GM12878 (cell line): ENCODE measurements around the gene SHC1. TPM values are rescaled to one million over a fixed set of nuclear protein-coding genes. Genes with fewer than 3 reads are reported as not detected.
A peak's percentile ranks its signal among the peaks of the same experiment; 100 is the strongest.

Experiments
- ATAC-seq: fragments of 200-7000 bp; cut with Tn5 transposase; 3 replicates; pipeline ENCODE4 v1.9.1; 2020; ENCODE audit warnings: mild to moderate bottlenecking, moderate library complexity
- BruUV-seq: library from RNA; stranded (reverse); fragments of 400-500 nt; replicated peaks from 2 replicates; lab custom pipeline; 2021; lab: Mats Ljungman, UMichigan
- CTCF ChIA-PET: fragments of 300-600 bp; sonication (Branson Sonifier 250); formaldehyde crosslinking; extraction: SDS; loops from one replicate; lab custom pipeline; 2021; ENCODE audit warnings: inconsistent platforms; lab: Yijun Ruan, JAX
- POLR2A ChIA-PET: fragments of 350-600 bp; formaldehyde crosslinking; extraction: SDS; loops from one replicate; lab custom pipeline; 2021; ENCODE audit warnings: inconsistent platforms; lab: Charles Lee
- RAD21 ChIA-PET: fragments of 300-600 bp; sonication (Branson Sonifier 250); formaldehyde crosslinking; loops from one replicate; lab custom pipeline; 2023; ENCODE audit warnings: antibody characterized with exemption; ENCODE audit not compliant: unreplicated experiment; lab: Charles Lee
- SMC1A ChIA-PET: fragments of 300-600 bp; sonication (Branson Sonifier 250); formaldehyde crosslinking; loops from one replicate; lab custom pipeline; 2023; ENCODE audit not compliant: unreplicated experiment, uncharacterized antibody; lab: Charles Lee
- DNase-seq: peaks from one replicate; pipeline ENCODE4 v3.0.0-alpha.2; 2011; ENCODE audit warnings: low read depth, low spot score
- FAIRE-seq: peaks from 3 replicates; lab custom pipeline; 2011; peaks lifted over from hg19 to GRCh38; lab: Jason Lieb, UNC
- H2AFZ ChIP-seq: 2 replicates; pipeline ENCODE4 v1.6.0; 2011; ENCODE audit warnings: low read depth, low read length, control low read depth; ENCODE audit not compliant: control insufficient read depth
- H3K27ac ChIP-seq: 2 replicates; pipeline ENCODE4 v1.5.1; 2011; ENCODE audit warnings: control low read depth; ENCODE audit not compliant: control insufficient read depth, insufficient read depth
- H3K27me3 ChIP-seq, 2 experiments: replicated peaks in 1 of 2; 2 replicates each; pipeline versions ENCODE4 v1.6.0 to v1.6.1; 2011; ENCODE audit warnings: low read length in 1 of 2; ENCODE audit not compliant: control insufficient read depth in 2 of 2, insufficient read depth in 2 of 2
- H3K36me3 ChIP-seq, 2 experiments: 2 replicates each; pipeline ENCODE4 v1.5.1; 2011; ENCODE audit warnings: low read length in 1 of 2; ENCODE audit not compliant: control insufficient read depth in 2 of 2, insufficient read depth in 2 of 2
- H3K4me1 ChIP-seq: 2 replicates; pipeline ENCODE4 v1.6.1; 2011; ENCODE audit warnings: mild to moderate bottlenecking, low read length, moderate library complexity, mixed read lengths; ENCODE audit not compliant: control insufficient read depth, insufficient read depth
- H3K4me2 ChIP-seq: 2 replicates; pipeline ENCODE4 v1.6.0; 2011; ENCODE audit warnings: control low read depth; ENCODE audit not compliant: control insufficient read depth, insufficient read depth
- H3K4me3 ChIP-seq: fragments of 200-600 bp; sonication (generic); 2 replicates; pipeline ENCODE4 v1.5.1; 2016
- H3K79me2 ChIP-seq: 2 replicates; pipeline ENCODE4 v1.6.0; 2011; ENCODE audit warnings: low read length; ENCODE audit not compliant: control insufficient read depth, insufficient read depth
- H3K9ac ChIP-seq: 2 replicates; pipeline ENCODE4 v1.8.0; 2011; ENCODE audit warnings: low read length, control low read depth, mixed read lengths; ENCODE audit not compliant: control insufficient read depth, insufficient read depth
- H3K9me3 ChIP-seq: replicated peaks from 3 replicates; pipeline ENCODE4 v1.5.1; 2011; ENCODE audit warnings: mild to moderate bottlenecking, low read length; ENCODE audit not compliant: control insufficient read depth, insufficient read depth
- H4K20me1 ChIP-seq: 2 replicates; pipeline ENCODE4 v1.6.0; 2011; ENCODE audit not compliant: control insufficient read depth, insufficient read depth
- PAX5 ChIP-seq: IDR thresholded peaks from 2 replicates; pipeline ENCODE4 v1.6.1; 2011; ENCODE audit warnings: low read depth, low read length, borderline replicate concordance
- SPI1 ChIP-seq: IDR thresholded peaks from 2 replicates; pipeline ENCODE4 v1.6.1; 2011; ENCODE audit warnings: low read depth, mild to moderate bottlenecking, low read length, moderate library complexity, borderline replicate concordance; ENCODE audit not compliant: insufficient read depth
- ZBTB40 ChIP-seq: fragments of 450-650 bp; IDR thresholded peaks from 2 replicates; pipeline ENCODE4 v1.6.1; 2016; ENCODE audit warnings: mild to moderate bottlenecking, moderate library complexity, borderline replicate concordance
- WGBS: methylation state at CpG from one replicate; pipeline ENCODE4 v1.1.6; 2016; ENCODE audit warnings: low lambda C conversion rate; ENCODE audit not compliant: insufficient replicate concordance, insufficient coverage; ENCODE audit errors: missing lambda C conversion rate; 5-methylcytosine and 5-hydroxymethylcytosine counted together
- in situ Hi-C: fragments of 300-500 bp; cut with MboI; formaldehyde crosslinking; loops from 9 replicates; pipeline ENCODE4 v1.14.3; 2018; ENCODE audit warnings: mixed read lengths
- intact Hi-C: fragments of 100-400 bp; cut with micrococcal nuclease; formaldehyde crosslinking; loops from one replicate; pipeline ENCODE4 v1.14.2; 2022; ENCODE audit not compliant: unreplicated experiment
- polyA plus RNA-seq, 11 experiments: library from polyadenylated mRNA; depleted of rRNA in 4 of 11; unstranded in 6 of 11; stranded (reverse) in 5 of 11; fragments of >200 nt; fragmentation: Nextera tagmentation in 4 of 11; fragmentation: Illumina TruSeq in 1 of 11; extraction: Ambion mirVana in 4 of 11; extraction: Trizol in 1 of 11; gene quantifications; 1 replicate in 1 of 11; 2 replicates in 10 of 11; pipeline versions ENCODE4 v1.2.1 to v1.2.3, GENCODE V29; 2011 to 2016; ENCODE audit warnings: inconsistent platforms in 2 of 11, missing spikeins in 2 of 11, low read depth in 1 of 11
- total RNA-seq, 4 experiments: library from RNA; depleted of rRNA in 3 of 4; stranded (reverse); fragments of >200 nt in 3 of 4; fragmentation: Illumina TruSeq in 1 of 4; extraction: Trizol in 1 of 4; gene quantifications; 2 replicates each; pipeline versions ENCODE4 v1.2.1 to v1.2.3, GENCODE V29; 2013 to 2021
- TF ChIP-seq, protein P1 (sequence below): fragments of 450-650 bp; IDR thresholded peaks from 2 replicates; pipeline ENCODE4 v1.6.1; 2017; ENCODE audit warnings: mild to moderate bottlenecking, low read depth, inconsistent platforms; ENCODE audit not compliant: poor library complexity, severe bottlenecking

SHC1 gene
- total and polyA plus RNA-seq, 10 of the 15 experiments (the other 5 are each of a cell fraction or from before 2014, with no cell fraction given), result 2.6 to 49.3 (median 25.2) TPM

GRCh38 chr1:154938604-154939399, 31.7 kb downstream of the SHC1 start:
- Histone ChIP-seq H3K79me2 (peaks cover 72% of the 10 kb centered on the region), H3K4me3 (peak overlapping the region; percentile 87; the same call in 1 of the 2 replicates), H4K20me1 (no peaks in the 10 kb centered on the region), H3K4me2 (peak overlapping the region; percentile 69), H3K27ac (peak overlapping the region; percentile 100), H3K9me3 (no peaks in the 10 kb centered on the region; the same call in 2 of the 3 replicates), H2AFZ (no peak overlapping the region), H3K36me3 (no peaks in the 10 kb centered on the region), H3K27me3 (no peaks in the 10 kb centered on the region), H3K4me1 (peaks cover 57% of the 10 kb centered on the region), H3K9ac (peak overlapping the region; percentile 97)
- ChIA-PET SMC1A (interaction anchor here (0.6 to 0.8 kb wide), 2 partner anchors 35 to 56 kb away, joined by 3 to 4 read pairs; no protein-coding TSS in a partner anchor), POLR2A (interaction anchor here (0.6 to 2.9 kb wide), 11 partner anchors 9 to 535 kb away, joined by 3 to 18 read pairs (median 5); partner anchors contain the start of genes CKS1B, EFNA4, PBXIP1 and PYGO2), RAD21 (interaction anchor here (1.2 to 2.6 kb wide), 3 partner anchors 35 to 379 kb away, joined by 4 to 15 read pairs (median 12); no protein-coding TSS in a partner anchor), CTCF (interaction anchor here (0.9 to 3.5 kb wide), 12 partner anchors 10 to 458 kb away, joined by 3 to 20 read pairs (median 4); partner anchors contain the start of gene PYGO2)
- in situ Hi-C loops (no loop called here), intact Hi-C loops (no loop called here)
- peak; percentile 30; the same call in 1 of the 2 replicates for TF ChIP-seq SPI1
- TF ChIP-seq PAX5, result no peak
- WGBS, result 96% methylated on average over 7 of the region's 7 CpGs
- ATAC-seq (no peak), DNase-seq (no peak), FAIRE-seq (no peak)
- no TSS peak for BruUV-seq

- H3K36me3 ChIP-seq, result no peaks in the 10 kb centered on the region
- DNase-seq, result no peak
- peak; percentile 33; the same call in 1 of the 2 replicates for TF ChIP-seq ZBTB40
- TF ChIP-seq, protein P1, sequence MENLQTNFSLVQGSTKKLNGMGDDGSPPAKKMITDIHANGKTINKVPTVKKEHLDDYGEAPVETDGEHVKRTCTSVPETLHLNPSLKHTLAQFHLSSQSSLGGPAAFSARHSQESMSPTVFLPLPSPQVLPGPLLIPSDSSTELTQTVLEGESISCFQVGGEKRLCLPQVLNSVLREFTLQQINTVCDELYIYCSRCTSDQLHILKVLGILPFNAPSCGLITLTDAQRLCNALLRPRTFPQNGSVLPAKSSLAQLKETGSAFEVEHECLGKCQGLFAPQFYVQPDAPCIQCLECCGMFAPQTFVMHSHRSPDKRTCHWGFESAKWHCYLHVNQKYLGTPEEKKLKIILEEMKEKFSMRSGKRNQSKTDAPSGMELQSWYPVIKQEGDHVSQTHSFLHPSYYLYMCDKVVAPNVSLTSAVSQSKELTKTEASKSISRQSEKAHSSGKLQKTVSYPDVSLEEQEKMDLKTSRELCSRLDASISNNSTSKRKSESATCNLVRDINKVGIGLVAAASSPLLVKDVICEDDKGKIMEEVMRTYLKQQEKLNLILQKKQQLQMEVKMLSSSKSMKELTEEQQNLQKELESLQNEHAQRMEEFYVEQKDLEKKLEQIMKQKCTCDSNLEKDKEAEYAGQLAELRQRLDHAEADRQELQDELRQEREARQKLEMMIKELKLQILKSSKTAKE, result no peak
- H3K4me1 ChIP-seq, result peaks cover 49% of the 10 kb centered on the region
- ChIA-PET CTCF (interaction anchor here (1.1 to 3.5 kb wide), 6 partner anchors 24 to 378 kb away, joined by 4 to 20 read pairs (median 10); partner anchors contain the start of gene PYGO2), POLR2A (interaction anchor here (0.6 to 2.9 kb wide), 7 partner anchors 36 to 471 kb away, joined by 3 to 10 read pairs (median 3); partner anchors contain the start of genes CKS1B and EFNA4), RAD21 (interaction anchor here (0.8 to 2.6 kb wide), 5 partner anchors 13 to 378 kb away, joined by 3 to 12 read pairs (median 5); partner anchors contain the start of gene PYGO2), SMC1A (interaction anchor here (0.8 to 3.2 kb wide), 6 partner anchors 16 to 70 kb away, joined by 3 to 14 read pairs (median 4); partner anchors contain the start of genes FLAD1 and PBXIP1)
- in situ Hi-C loops, result no loop called here
- H3K9me3 ChIP-seq, result no peaks in the 10 kb centered on the region; the same call in 2 of the 3 replicates
- peak overlapping the region; percentile 97 for H3K4me2 ChIP-seq
- H3K9ac ChIP-seq, result peak overlapping the region; percentile 97
- no TSS peak for BruUV-seq
- H3K4me3 ChIP-seq, result peak overlapping the region; percentile 87
- H3K27me3 ChIP-seq, result no peaks in the 10 kb centered on the region
- ATAC-seq, result no peak
- no peaks in the 10 kb centered on the region for H4K20me1 ChIP-seq
- H3K27ac ChIP-seq, result peak overlapping the region; percentile 100
- peaks cover 73% of the 10 kb centered on the region for H3K79me2 ChIP-seq
- FAIRE-seq, result no peak
- no peak overlapping the region for H2AFZ ChIP-seq
- intact Hi-C loops, result loop anchor here (2.0 kb wide), 2 partner anchors 23 to 63 kb away; partner anchors contain the start of gene PYGO2
- WGBS, result 38% methylated on average over 8 of the region's 8 CpGs
These were observed 32.6 kb downstream of the SHC1 start for GRCh38 chr1:154937988-154938386.
